ENCODE measurements around the gene ARHGEF1.

- no peak for TF ChIP-seq EZH2 (IDR thresholded peaks at IDR 0.05; ENCODE audit: insufficient read depth, low read length)
- TF ChIP-seq CTCF (IDR thresholded peaks at IDR 0.05; ENCODE audit: insufficient read depth, low read depth, low read length) = no peak
Measured at GRCh38 chr19:41910992-41911888, 28.3 kb downstream of the ARHGEF1 start.

Measured in astrocyte (in vitro differentiated cells and primary cell).